Karpas-422 (cell line): ENCODE measurements around the gene FNDC8. TPM values are rescaled to one million over a fixed set of nuclear protein-coding genes. Genes with fewer than 3 reads are reported as not detected.
"Not testable (repeated sequence)": the region's sequence is repeated elsewhere in the genome, so short reads cannot be mapped to it uniquely, and the experiment has no call there.

Experiments
- DNase-seq: peaks from one replicate; pipeline ENCODE4 v3.0.0-alpha.2; 2015
- H2AFZ ChIP-seq: fragments of 200-600 bp; sonication (generic); 2 replicates; pipeline ENCODE4 v1.6.1; 2014; ENCODE audit warnings: antibody characterized with exemption, low read length, mixed read lengths
- H3K27ac ChIP-seq: fragments of 200-600 bp; sonication (generic); 2 replicates; pipeline ENCODE4 v1.5.1; 2014; ENCODE audit warnings: mild to moderate bottlenecking, low read length, moderate library complexity
- H3K27me3 ChIP-seq: fragments of 200-600 bp; sonication (generic); 2 replicates; pipeline ENCODE4 v1.6.1; 2014; ENCODE audit warnings: low read length, mixed read lengths
- H3K36me3 ChIP-seq: fragments of 200-600 bp; sonication (generic); 2 replicates; pipeline ENCODE4 v1.6.1; 2014; ENCODE audit warnings: low read length, mixed read lengths; ENCODE audit not compliant: insufficient read depth
- H3K4me1 ChIP-seq: fragments of 200-600 bp; sonication (generic); 2 replicates; pipeline ENCODE4 v1.6.1; 2014; ENCODE audit warnings: mild to moderate bottlenecking, low read length, mixed read lengths
- H3K4me2 ChIP-seq: fragments of 200-600 bp; sonication (generic); 2 replicates; pipeline ENCODE4 v1.6.1; 2014; ENCODE audit warnings: low read length, low read depth, mild to moderate bottlenecking; ENCODE audit not compliant: poor library complexity, severe bottlenecking
- H3K4me3 ChIP-seq: fragments of 200-600 bp; sonication (generic); 2 replicates; pipeline ENCODE4 v1.5.1; 2014; ENCODE audit warnings: mild to moderate bottlenecking, antibody characterized with exemption, low read length, mixed read lengths
- H3K79me2 ChIP-seq: fragments of 200-600 bp; sonication (generic); 2 replicates; pipeline ENCODE4 v1.6.1; 2014; ENCODE audit warnings: mild to moderate bottlenecking, low read length, mixed read lengths
- H3K9ac ChIP-seq: fragments of 200-600 bp; sonication (generic); 2 replicates; pipeline ENCODE4 v1.6.0; 2014; ENCODE audit warnings: low read length
- H3K9me2 ChIP-seq: fragments of 200-600 bp; sonication (generic), shearing (Covaris generic); replicated peaks from 2 replicates; pipeline ENCODE4 v1.6.0; 2014; ENCODE audit warnings: mild to moderate bottlenecking, low read length, moderate library complexity; ENCODE audit not compliant: insufficient read depth
- H3K9me3 ChIP-seq: fragments of 300-700, 200-600 bp; sonication (generic); 2 replicates; pipeline ENCODE4 v1.6.1; 2014; ENCODE audit warnings: low read length, mixed read lengths
- H4K20me1 ChIP-seq: fragments of 200-600 bp; sonication (generic); 2 replicates; pipeline ENCODE4 v1.6.1; 2014; ENCODE audit warnings: mild to moderate bottlenecking, antibody characterized with exemption, low read length, low read depth; ENCODE audit not compliant: insufficient read depth
- small RNA-seq: library from RNA; depleted of rRNA; stranded (forward); fragments of <200 nt; gene quantifications from one replicate; pipeline ENCODE3, GENCODE V24; 2014
- total RNA-seq: library from RNA; depleted of rRNA; stranded (reverse); fragments of >200 nt; shearing (Covaris generic); gene quantifications from 2 replicates; pipeline ENCODE4 v1.2.3, GENCODE V29; 2014; ENCODE audit warnings: low replicate concordance; rRNA removed

Gene FNDC8
- total RNA-seq, 1 experiment from 2014 or later, result not detected

DNA sequence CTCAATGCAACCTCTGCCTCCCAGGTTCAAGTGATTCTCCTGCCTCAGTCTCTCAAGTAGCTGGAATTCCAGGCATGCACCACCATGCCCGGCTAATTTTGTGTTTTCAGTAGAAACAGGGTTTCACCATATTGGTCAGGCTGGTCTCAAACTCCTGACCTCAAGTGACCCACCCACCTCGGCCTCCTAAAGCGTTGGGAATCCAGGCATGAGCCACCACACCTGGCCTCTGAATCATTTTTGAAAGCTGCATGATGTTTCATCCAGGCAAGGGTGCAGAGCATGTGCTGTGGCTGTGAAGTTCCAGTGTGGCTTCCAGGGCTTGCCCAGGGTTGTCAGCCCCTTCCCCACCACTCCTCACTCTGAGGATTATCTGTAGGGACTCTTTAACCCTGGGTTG is 50.9 kb downstream of the FNDC8 start:
- not testable (repeated sequence) for H3K9me2 ChIP-seq, H3K36me3 ChIP-seq, H3K79me2 ChIP-seq, H3K4me1 ChIP-seq, H3K27me3 ChIP-seq, H2AFZ ChIP-seq, H3K4me2 ChIP-seq, H4K20me1 ChIP-seq, H3K27ac ChIP-seq, H3K9ac ChIP-seq, H3K4me3 ChIP-seq, H3K9me3 ChIP-seq, DNase-seq

DNA sequence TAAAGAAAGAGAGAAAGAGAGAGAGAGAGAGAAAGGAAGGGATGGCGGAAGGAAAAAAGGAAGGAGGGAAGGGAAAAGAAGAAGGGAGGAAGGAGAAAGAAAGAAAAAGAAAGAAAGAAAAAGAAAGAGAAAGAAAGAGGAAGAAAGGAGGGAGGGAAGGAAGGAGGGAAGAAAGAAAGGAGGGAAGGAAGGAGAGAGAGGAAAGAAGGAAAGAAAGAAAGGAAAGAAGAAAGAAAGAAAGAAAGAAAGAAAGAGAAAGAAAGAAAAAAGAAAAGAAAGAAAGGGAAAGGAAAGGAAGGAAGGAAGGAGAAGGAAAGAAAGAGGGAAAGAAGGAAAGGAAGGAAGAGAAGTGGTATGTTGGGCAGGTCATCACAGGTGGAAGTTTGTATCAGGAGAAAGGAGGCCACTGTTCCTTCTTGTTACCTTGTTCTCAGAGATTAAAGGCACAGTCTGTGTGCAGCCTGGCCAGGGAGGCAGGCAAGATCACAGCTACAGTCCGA is 53.5 kb downstream of the FNDC8 start:
- H3K4me1 ChIP-seq, result no peaks in the 10 kb centered on the region
- H3K27ac ChIP-seq, result no peak overlapping the region

DNA sequence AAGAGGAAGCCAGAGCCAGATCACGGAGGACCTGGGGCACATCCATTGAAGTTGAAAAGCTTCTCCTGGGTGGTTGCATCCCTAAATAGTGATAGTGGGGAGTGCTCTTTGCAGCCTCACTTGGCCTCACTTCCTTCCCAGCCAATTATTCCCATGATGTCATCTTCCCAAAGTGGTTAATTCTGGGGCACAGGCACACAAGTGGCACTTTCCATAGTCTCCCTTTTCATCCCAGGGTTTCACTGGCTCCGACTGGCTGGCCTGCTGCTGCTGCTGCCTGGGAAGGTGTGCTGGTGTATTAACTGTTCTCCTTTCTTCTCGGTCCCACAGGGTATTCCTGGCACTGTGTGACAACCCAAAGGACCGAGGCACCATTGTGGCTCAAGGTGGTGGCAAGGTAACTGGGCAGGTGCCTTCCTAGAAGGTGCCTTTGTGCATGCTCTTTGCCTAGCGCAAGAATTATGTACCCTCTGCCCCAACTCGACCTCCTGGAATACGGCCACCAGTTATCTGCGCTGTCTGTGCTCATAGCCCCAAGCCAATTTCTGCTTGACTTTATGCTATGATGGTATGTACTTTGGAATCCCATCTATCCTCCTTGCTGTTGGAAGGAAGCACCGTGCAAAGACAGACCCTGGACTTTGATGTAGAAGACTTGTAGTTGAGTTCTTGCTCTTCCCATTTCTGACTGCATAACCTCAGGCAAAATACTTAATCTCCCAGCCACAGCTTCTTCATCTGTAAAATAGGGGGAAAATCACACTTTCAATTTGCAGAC is 54.4 kb downstream of the FNDC8 start:
- H3K4me1 ChIP-seq, result no peaks in the 10 kb centered on the region
- DNase-seq, result no peak

More for the DNA sequence above, 53.5 kb downstream of the FNDC8 start:
- Histone ChIP-seq H3K36me3 (no peaks in the 10 kb centered on the region), H3K9ac (no peak overlapping the region), H3K79me2 (no peaks in the 10 kb centered on the region), H3K4me2 (no peak overlapping the region), H3K4me3 (no peak overlapping the region), H3K9me2 (no peaks in the 10 kb centered on the region), H4K20me1 (no peaks in the 10 kb centered on the region), H3K27me3 (no peaks in the 10 kb centered on the region), H2AFZ (no peak overlapping the region), H3K9me3 (no peaks in the 10 kb centered on the region)
- no peak for DNase-seq

DNA sequence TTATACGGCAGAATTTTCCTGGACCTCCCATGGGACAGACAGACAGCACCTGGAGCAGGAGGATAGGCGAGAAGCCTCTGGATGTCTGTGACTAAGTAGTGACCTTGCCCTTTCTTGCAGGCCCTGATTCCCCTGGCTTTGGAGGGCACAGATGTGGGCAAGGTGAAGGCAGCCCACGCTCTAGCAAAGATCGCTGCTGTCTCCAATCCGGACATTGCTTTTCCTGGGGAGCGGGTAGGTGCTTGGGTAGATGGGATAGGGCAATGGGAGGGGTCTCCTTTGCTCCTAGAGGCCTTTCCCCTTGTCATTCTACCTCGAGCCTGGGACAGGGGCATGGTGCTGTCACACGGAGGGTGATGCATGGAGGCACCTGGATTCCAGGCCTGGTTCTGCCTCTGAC is 55.5 kb downstream of the FNDC8 start:
- DNase-seq, result no peak
- no peak overlapping the region for H3K27ac ChIP-seq
- no peaks in the 10 kb centered on the region for H3K4me1 ChIP-seq

More for the DNA sequence above, 54.4 kb downstream of the FNDC8 start:
- Histone ChIP-seq H3K36me3 (no peaks in the 10 kb centered on the region), H3K9me3 (no peaks in the 10 kb centered on the region), H4K20me1 (no peaks in the 10 kb centered on the region), H3K4me3 (no peak overlapping the region), H3K9ac (no peak overlapping the region), H3K27ac (no peak overlapping the region), H3K9me2 (no peaks in the 10 kb centered on the region), H3K79me2 (no peaks in the 10 kb centered on the region), H3K4me2 (no peak overlapping the region), H3K27me3 (no peaks in the 10 kb centered on the region), H2AFZ (no peak overlapping the region)

DNA sequence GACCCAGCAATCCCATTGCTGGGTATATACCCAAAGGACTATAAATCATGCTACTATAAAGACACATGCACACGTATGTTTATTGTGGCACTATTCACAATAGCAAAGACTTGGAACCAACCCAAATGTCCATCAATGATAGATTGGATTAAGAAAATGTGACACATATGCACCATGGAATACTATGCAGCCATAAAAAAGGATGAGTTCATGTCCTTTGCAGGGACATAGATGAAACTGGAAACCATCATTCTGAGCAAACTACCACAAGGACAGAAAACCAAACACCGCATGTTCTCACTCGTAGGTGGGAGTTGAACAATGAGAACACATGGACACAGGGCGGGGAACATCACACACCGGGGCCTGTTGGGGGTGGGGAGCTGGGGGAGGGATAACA is 58.0 kb downstream of the FNDC8 start:
- H2AFZ ChIP-seq, H3K27ac ChIP-seq, H3K4me1 ChIP-seq, H3K36me3 ChIP-seq, H3K9me2 ChIP-seq, H3K27me3 ChIP-seq, H3K4me3 ChIP-seq, H3K9me3 ChIP-seq, H3K79me2 ChIP-seq, DNase-seq, H3K9ac ChIP-seq, H4K20me1 ChIP-seq, H3K4me2 ChIP-seq: not testable (repeated sequence)

More for the DNA sequence above, 55.5 kb downstream of the FNDC8 start:
- no peaks in the 10 kb centered on the region for H3K9me3 ChIP-seq
- no peak overlapping the region for H3K9ac ChIP-seq
- H4K20me1 ChIP-seq, result no peaks in the 10 kb centered on the region
- no peaks in the 10 kb centered on the region for H3K9me2 ChIP-seq
- H2AFZ ChIP-seq, result no peak overlapping the region
- H3K79me2 ChIP-seq, result no peaks in the 10 kb centered on the region
- H3K36me3 ChIP-seq, result no peaks in the 10 kb centered on the region
- no peak overlapping the region for H3K4me3 ChIP-seq
- H3K27me3 ChIP-seq, result no peaks in the 10 kb centered on the region
- no peak overlapping the region for H3K4me2 ChIP-seq

Small RNA genes within 50 kb of the gene (small RNA-seq; reads per million reads assigned to genes)
- gene AC004223.1 (not detected), gene RNU6-840P (not detected)

Other genes with a start within 250 kb of the FNDC8 start
- 5.4 and 7.0 TPM in 2 replicates for gene CCT6B, start 160.2 kb upstream of the FNDC8 start, total RNA-seq
- 10.2 and 32.4 TPM in 2 replicates for gene ZNF830, start 160.1 kb upstream of the FNDC8 start, total RNA-seq
- gene LIG3, start 141.1 kb upstream of the FNDC8 start, total RNA-seq, result 28.2 and 31.7 TPM in 2 replicates
- gene RFFL, start 57.9 kb upstream of the FNDC8 start, total RNA-seq, result 14.6 and 16.3 TPM in 2 replicates
- 7.2 and 9.0 TPM in 2 replicates for gene RAD51D, start 1.8 kb upstream of the FNDC8 start, total RNA-seq
- gene NLE1, start 20.7 kb downstream of the FNDC8 start, total RNA-seq, result 14.1 and 22.5 TPM in 2 replicates
- gene UNC45B, start 26.2 kb downstream of the FNDC8 start, total RNA-seq, result not detected in 2 replicates
- not detected in 2 replicates for gene SLC35G3, start 72.8 kb downstream of the FNDC8 start, total RNA-seq
- 0.07 and 0.22 TPM in 2 replicates for gene SLFN5, start 121.5 kb downstream of the FNDC8 start, total RNA-seq